Lower leg skin (tissue), 3 donors: ENCODE results near the gene KCNJ14.

ENCODE experiments used
- POLR2A ChIP-seq, 2 donors: fragments of 450-650 bp; IDR thresholded peaks; one replicate each; pipeline ENCODE4 v1.6.1; 2016 to 2017; ENCODE audit warnings: antibody characterized with exemption in 2 of 2, mild to moderate bottlenecking in 1 of 2, moderate library complexity in 1 of 2
- TF ChIP-seq, protein P1 (sequence below), 3 donors: fragments of 450-650 bp; IDR thresholded peaks; one replicate each; pipeline ENCODE4 v1.5.1; 2016; ENCODE audit warnings: antibody characterized with exemption in 3 of 3, mild to moderate bottlenecking in 3 of 3, moderate library complexity in 2 of 3

DNA sequence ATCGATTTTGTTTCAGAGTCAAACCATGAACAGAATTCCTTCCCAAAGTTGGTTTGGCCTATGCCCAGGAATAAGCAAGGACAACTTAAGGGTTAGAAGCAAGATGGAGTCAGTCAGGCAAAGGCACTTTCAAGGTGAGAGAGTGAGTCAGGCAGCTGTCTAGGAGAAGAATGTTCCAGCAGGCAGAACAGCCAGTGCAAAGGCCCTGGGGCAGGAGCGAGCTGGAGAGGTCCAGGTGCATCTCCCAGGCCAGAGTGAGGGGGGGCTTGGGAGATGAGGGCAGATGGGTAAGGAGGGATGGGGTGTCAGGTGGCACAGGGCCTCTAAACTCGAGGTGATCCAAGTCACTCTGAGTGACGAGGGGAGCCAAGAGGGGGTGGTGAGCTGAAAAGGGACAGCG lies 18.8 kb upstream of the KCNJ14 start:
- TF ChIP-seq, protein P1, sequence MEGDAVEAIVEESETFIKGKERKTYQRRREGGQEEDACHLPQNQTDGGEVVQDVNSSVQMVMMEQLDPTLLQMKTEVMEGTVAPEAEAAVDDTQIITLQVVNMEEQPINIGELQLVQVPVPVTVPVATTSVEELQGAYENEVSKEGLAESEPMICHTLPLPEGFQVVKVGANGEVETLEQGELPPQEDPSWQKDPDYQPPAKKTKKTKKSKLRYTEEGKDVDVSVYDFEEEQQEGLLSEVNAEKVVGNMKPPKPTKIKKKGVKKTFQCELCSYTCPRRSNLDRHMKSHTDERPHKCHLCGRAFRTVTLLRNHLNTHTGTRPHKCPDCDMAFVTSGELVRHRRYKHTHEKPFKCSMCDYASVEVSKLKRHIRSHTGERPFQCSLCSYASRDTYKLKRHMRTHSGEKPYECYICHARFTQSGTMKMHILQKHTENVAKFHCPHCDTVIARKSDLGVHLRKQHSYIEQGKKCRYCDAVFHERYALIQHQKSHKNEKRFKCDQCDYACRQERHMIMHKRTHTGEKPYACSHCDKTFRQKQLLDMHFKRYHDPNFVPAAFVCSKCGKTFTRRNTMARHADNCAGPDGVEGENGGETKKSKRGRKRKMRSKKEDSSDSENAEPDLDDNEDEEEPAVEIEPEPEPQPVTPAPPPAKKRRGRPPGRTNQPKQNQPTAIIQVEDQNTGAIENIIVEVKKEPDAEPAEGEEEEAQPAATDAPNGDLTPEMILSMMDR (IDR thresholded peaks at IDR 0.05): no peak
- TF ChIP-seq POLR2A (IDR thresholded peaks at IDR 0.05): no peak
